ENCODE results near the gene NKRF.

DNA sequence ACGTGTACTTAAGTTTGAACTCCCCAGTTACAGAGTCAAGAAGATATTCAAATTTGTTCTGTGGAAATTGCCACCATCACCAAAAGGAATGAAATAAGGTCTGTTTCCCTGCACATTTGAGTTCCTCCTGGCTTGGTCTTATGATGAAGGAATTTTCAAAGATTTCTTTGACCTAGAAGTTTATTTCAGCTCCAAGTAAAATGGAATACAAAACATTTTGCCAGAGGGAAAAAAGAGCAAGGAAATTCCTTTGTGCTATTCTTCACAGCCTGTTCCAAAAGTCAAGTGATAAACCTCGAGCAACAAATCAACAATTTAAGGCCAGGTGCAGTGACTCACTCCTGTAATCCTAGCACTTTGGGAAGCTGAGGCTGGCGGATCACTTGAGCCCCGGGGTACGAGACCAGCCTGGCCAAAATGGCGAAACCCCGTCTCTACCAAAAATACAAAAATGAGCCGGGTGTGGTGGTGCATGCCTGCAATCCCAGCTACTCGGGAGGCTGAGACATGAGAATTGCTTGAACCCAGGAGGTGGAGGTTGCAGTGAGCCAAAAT is 3.4 kb downstream of the NKRF start:
- TF ChIP-seq, protein P1, sequence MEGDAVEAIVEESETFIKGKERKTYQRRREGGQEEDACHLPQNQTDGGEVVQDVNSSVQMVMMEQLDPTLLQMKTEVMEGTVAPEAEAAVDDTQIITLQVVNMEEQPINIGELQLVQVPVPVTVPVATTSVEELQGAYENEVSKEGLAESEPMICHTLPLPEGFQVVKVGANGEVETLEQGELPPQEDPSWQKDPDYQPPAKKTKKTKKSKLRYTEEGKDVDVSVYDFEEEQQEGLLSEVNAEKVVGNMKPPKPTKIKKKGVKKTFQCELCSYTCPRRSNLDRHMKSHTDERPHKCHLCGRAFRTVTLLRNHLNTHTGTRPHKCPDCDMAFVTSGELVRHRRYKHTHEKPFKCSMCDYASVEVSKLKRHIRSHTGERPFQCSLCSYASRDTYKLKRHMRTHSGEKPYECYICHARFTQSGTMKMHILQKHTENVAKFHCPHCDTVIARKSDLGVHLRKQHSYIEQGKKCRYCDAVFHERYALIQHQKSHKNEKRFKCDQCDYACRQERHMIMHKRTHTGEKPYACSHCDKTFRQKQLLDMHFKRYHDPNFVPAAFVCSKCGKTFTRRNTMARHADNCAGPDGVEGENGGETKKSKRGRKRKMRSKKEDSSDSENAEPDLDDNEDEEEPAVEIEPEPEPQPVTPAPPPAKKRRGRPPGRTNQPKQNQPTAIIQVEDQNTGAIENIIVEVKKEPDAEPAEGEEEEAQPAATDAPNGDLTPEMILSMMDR (IDR thresholded peaks at IDR 0.05): no peak
- TF ChIP-seq EP300 (IDR thresholded peaks at IDR 0.05) (no peak), POLR2AphosphoS5 (IDR thresholded peaks at IDR 0.05) (no peak)
